HEK293 (cell line): ENCODE data around the gene EGFR.

Source experiments
- CTCF ChIA-PET: fragments of 350-600 bp; formaldehyde crosslinking; extraction: SDS; loops from one replicate; lab custom pipeline; 2021; ENCODE audit warnings: antibody characterized with exemption; lab: Yijun Ruan, JAX
- POLR2A ChIA-PET: fragments of 300-600 bp; formaldehyde crosslinking; extraction: SDS; loops from one replicate; lab custom pipeline; 2020; ENCODE audit warnings: antibody characterized with exemption, inconsistent platforms; lab: Yijun Ruan, JAX
- H3K27ac ChIP-seq: fragments of 200-500 bp; sonication (Bioruptor generic); 2 replicates; pipeline ENCODE4 v1.5.1; 2014; ENCODE audit warnings: low read depth, low read length, control low read depth, inconsistent platforms; ENCODE audit errors: extremely low read depth
- H3K36me3 ChIP-seq, 2 experiments: fragments of 200-500 bp in 1 of 2; sonication (Bioruptor generic) in 1 of 2; 1 replicate in 1 of 2; 2 replicates in 1 of 2; pipeline ENCODE4 v1.5.1; 2014 to 2017; ENCODE audit warnings: inconsistent platforms in 2 of 2, low read length in 2 of 2; ENCODE audit not compliant: control insufficient read depth in 2 of 2, insufficient read depth in 1 of 2
- H3K4me1 ChIP-seq: fragments of 200-500 bp; sonication (Bioruptor generic); 2 replicates; pipeline ENCODE4 v1.5.1; 2014; ENCODE audit warnings: mild to moderate bottlenecking, low read length, inconsistent platforms; ENCODE audit not compliant: control insufficient read depth, insufficient read depth
- H3K4me3 ChIP-seq: 2 replicates; pipeline ENCODE4 v1.5.1; 2011; ENCODE audit warnings: low read depth, mild to moderate bottlenecking, control low read depth, low read length, moderate library complexity
- H3K9me3 ChIP-seq: fragments of 200-500 bp; sonication (Bioruptor generic); 2 replicates; pipeline ENCODE4 v1.5.1; 2014; ENCODE audit warnings: low read depth, low read length, inconsistent platforms; ENCODE audit not compliant: control insufficient read depth, insufficient read depth
- EGR2 ChIP-seq: fragments of 450-650 bp; formaldehyde crosslinking; IDR thresholded peaks from 2 replicates; pipeline ENCODE4 v1.5.1; 2016; ENCODE audit warnings: low read depth, missing biosample characterization, missing genetic modification characterization
- GLIS1 ChIP-seq: fragments of 450-650 bp; formaldehyde crosslinking; IDR thresholded peaks from 2 replicates; pipeline ENCODE4 v1.5.1; 2016; ENCODE audit warnings: missing biosample characterization, missing genetic modification characterization
- HOXD13 ChIP-seq: sonication (generic); formaldehyde crosslinking; IDR thresholded peaks from 2 replicates; pipeline ENCODE4 v1.8.0; 2022; ENCODE audit warnings: missing genetic modification reagents, borderline replicate concordance
- MZF1 ChIP-seq: fragments of 450-650 bp; formaldehyde crosslinking; IDR thresholded peaks from 2 replicates; pipeline ENCODE4 v1.5.1; 2017; ENCODE audit warnings: missing biosample characterization, missing genetic modification characterization, borderline replicate concordance
- OSR2 ChIP-seq: fragments of 450-650 bp; formaldehyde crosslinking; IDR thresholded peaks from 2 replicates; pipeline ENCODE4 v1.5.1; 2016; ENCODE audit warnings: missing biosample characterization, missing genetic modification characterization
- PRDM1 ChIP-seq: fragments of 450-650 bp; formaldehyde crosslinking; IDR thresholded peaks from 2 replicates; pipeline ENCODE4; 2016; ENCODE audit warnings: missing biosample characterization, missing genetic modification characterization
- WT1 ChIP-seq: fragments of 450-650 bp; formaldehyde crosslinking; IDR thresholded peaks from 2 replicates; pipeline ENCODE4 v1.5.1; 2016; ENCODE audit warnings: missing biosample characterization, missing genetic modification characterization
- ZBTB6 ChIP-seq: fragments of 450-650 bp; formaldehyde crosslinking; IDR thresholded peaks from 2 replicates; pipeline ENCODE4 v1.5.1; 2017; ENCODE audit warnings: missing biosample characterization, missing genetic modification characterization
- ZBTB7A ChIP-seq: fragments of 450-650 bp; formaldehyde crosslinking; IDR thresholded peaks from 2 replicates; pipeline ENCODE4 v1.5.1; 2016; ENCODE audit warnings: low read depth, missing biosample characterization, missing genetic modification characterization
- ZFHX2 ChIP-seq: fragments of 450-650 bp; formaldehyde crosslinking; conservative IDR thresholded peaks from 2 replicates; pipeline ENCODE4 v1.5.1; 2016; ENCODE audit warnings: missing biosample characterization, missing genetic modification characterization
- ZIC2 ChIP-seq: fragments of 450-650 bp; formaldehyde crosslinking; IDR thresholded peaks from 2 replicates; pipeline ENCODE4 v1.5.1; 2016; ENCODE audit warnings: missing biosample characterization, missing genetic modification characterization
- ZNF133 ChIP-seq: fragments of 450-650 bp; formaldehyde crosslinking; IDR thresholded peaks from 2 replicates; pipeline ENCODE4 v1.5.1; 2016; ENCODE audit warnings: missing biosample characterization, missing genetic modification characterization
- ZNF140 ChIP-seq: fragments of 450-650 bp; formaldehyde crosslinking; IDR thresholded peaks from 2 replicates; pipeline ENCODE4 v1.5.1; 2016; ENCODE audit warnings: missing biosample characterization, missing genetic modification characterization
- ZNF280C ChIP-seq: fragments of 450-650 bp; formaldehyde crosslinking; IDR thresholded peaks from 2 replicates; pipeline ENCODE4 v1.5.1; 2016; ENCODE audit warnings: missing biosample characterization, missing genetic modification characterization
- ZNF302 ChIP-seq: fragments of 450-650 bp; formaldehyde crosslinking; IDR thresholded peaks from 2 replicates; pipeline ENCODE4 v1.5.1; 2016; ENCODE audit warnings: missing biosample characterization, missing genetic modification characterization, low read depth
- ZNF548 ChIP-seq: fragments of 450-650 bp; formaldehyde crosslinking; IDR thresholded peaks from 2 replicates; pipeline ENCODE4 v1.5.1; 2016; ENCODE audit warnings: missing biosample characterization, missing genetic modification characterization
- ZNF555 ChIP-seq: fragments of 450-650 bp; formaldehyde crosslinking; conservative IDR thresholded peaks from 2 replicates; pipeline ENCODE4 v1.5.1; 2017; ENCODE audit warnings: missing biosample characterization, mild to moderate bottlenecking, missing genetic modification characterization, inconsistent platforms
- ZNF560 ChIP-seq: fragments of 450-650 bp; formaldehyde crosslinking; IDR thresholded peaks from 2 replicates; pipeline ENCODE4 v1.5.1; 2017; ENCODE audit warnings: missing biosample characterization, missing genetic modification characterization, borderline replicate concordance
- ZNF596 ChIP-seq: fragments of 450-650 bp; IDR thresholded peaks from 2 replicates; pipeline ENCODE4 v1.5.0; 2018; ENCODE audit warnings: missing biosample characterization, mild to moderate bottlenecking, missing genetic modification characterization, moderate library complexity
- ZNF626 ChIP-seq: fragments of 450-650 bp; sonication (Bioruptor Pico); formaldehyde crosslinking; IDR thresholded peaks from 2 replicates; pipeline ENCODE4 v1.5.1; 2018; ENCODE audit warnings: missing biosample characterization, missing genetic modification characterization, inconsistent platforms
- ZNF660 ChIP-seq: fragments of 450-650 bp; IDR thresholded peaks from 2 replicates; pipeline ENCODE4 v1.5.1; 2018; ENCODE audit warnings: missing biosample characterization, mild to moderate bottlenecking, missing genetic modification characterization
- ZNF837 ChIP-seq: fragments of 450-650 bp; formaldehyde crosslinking; IDR thresholded peaks from 2 replicates; pipeline ENCODE4 v1.5.1; 2016; ENCODE audit warnings: missing biosample characterization, missing genetic modification characterization
- TF ChIP-seq, protein P1 (sequence below): fragments of 450-650 bp; formaldehyde crosslinking; IDR thresholded peaks from 2 replicates; pipeline ENCODE4 v1.5.1; 2017; ENCODE audit warnings: missing biosample characterization, missing genetic modification characterization
- TF ChIP-seq, protein P2 (sequence below): fragments of 450-650 bp; formaldehyde crosslinking; IDR thresholded peaks from 2 replicates; pipeline ENCODE4 v1.5.1; 2016; ENCODE audit warnings: missing biosample characterization, missing genetic modification characterization

The EGFR gene

GRCh38 chr7:55124989-55125875 lies 106.4 kb downstream of the EGFR start:
- CTCF ChIA-PET, result interaction anchor here (0.7 to 2.0 kb wide), 3 partner anchors 20 to 131 kb away, joined by 3 to 10 read pairs (median 3); no protein-coding TSS in a partner anchor
- peaks cover 37% of the 10 kb centered on the region for H3K4me1 ChIP-seq

DNA sequence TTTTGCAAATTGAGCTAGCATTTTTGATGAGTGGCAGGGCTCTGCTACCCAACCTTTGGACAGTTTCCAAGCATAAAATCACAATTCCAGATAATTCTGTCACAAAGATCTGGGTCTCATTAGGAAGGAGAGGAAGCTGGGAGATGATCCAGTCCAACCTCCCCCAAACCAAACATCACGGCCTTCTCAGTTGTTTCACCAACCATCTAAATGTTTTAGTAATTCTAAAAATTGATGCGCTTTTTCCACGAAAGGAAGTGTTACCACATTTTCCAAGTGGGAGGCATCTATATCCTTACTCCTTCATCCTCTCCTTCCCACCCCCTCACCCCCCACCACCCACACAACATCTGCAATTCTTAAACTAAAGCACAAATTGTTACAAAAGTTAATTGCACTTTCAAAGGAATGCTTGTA lies 108.3 kb downstream of the EGFR start:
- peak overlapping the region; percentile 88 for H3K27ac ChIP-seq
- CTCF ChIA-PET, result no interaction called here
- no peaks in the 10 kb centered on the region for H3K9me3 ChIP-seq
- POLR2A ChIA-PET, result no interaction called here
- no peak overlapping the region for H3K4me3 ChIP-seq
- no peaks in the 10 kb centered on the region for H3K36me3 ChIP-seq
- peak; percentile 83 for TF ChIP-seq ZFHX2
- TF ChIP-seq OSR2 (tag by site-specific recombination), result no peak
- TF ChIP-seq ZNF555 (tag by site-specific recombination), result no peak
- no peak for TF ChIP-seq PRDM1 (tag by site-specific recombination)
- TF ChIP-seq ZNF133 (tag by site-specific recombination), result no peak
- TF ChIP-seq ZNF560 (tag by site-specific recombination), result no peak
- TF ChIP-seq ZNF140 (tag by site-specific recombination), result no peak
- TF ChIP-seq ZNF660 (tag by site-specific recombination), result no peak
- TF ChIP-seq EGR2 (tag by site-specific recombination), result peak; percentile 74; the same call in 1 of the 2 replicates
- no peak for TF ChIP-seq ZBTB7A
- no peak for TF ChIP-seq ZNF302
- no peak for TF ChIP-seq ZNF596 (tag by site-specific recombination)
- H3K4me1 ChIP-seq, result peaks cover 38% of the 10 kb centered on the region

More at GRCh38 chr7:55124989-55125875, 106.4 kb downstream of the EGFR start:
- no peak overlapping the region; the same call in 1 of the 2 replicates for H3K27ac ChIP-seq
- POLR2A ChIA-PET, result no interaction called here
- H3K9me3 ChIP-seq, result no peaks in the 10 kb centered on the region
- no peak overlapping the region for H3K4me3 ChIP-seq
- TF ChIP-seq ZIC2 (tag by site-specific recombination) (0 out of 2 replicates have a peak, but pooled peaks have one; percentile 25), MZF1 (tag by site-specific recombination) (no peak)
- no peaks in the 10 kb centered on the region for H3K36me3 ChIP-seq

DNA sequence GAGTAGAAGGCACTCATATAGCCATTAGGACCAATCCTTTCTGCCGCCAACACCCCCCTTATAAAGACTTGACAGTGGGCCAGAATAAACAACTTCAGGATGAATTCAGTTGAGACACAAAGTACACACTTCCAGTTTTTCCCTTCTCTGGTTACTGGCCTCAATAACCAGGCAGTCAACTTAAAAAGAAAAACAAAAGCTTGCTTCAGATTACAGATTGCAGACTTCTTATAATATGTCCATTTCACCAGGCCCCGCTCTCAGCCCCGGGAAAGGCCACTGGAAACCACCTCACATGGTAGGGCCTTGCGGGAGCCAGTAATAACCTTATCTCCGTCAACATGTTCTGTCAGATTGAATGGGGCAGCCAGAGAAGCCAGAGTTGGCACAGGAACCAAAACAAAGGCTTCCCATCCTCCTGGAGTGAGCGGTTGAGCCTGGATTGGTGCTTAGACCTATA lies 108.8 kb downstream of the EGFR start:
- H3K4me1 ChIP-seq, result peaks cover 38% of the 10 kb centered on the region
- CTCF ChIA-PET, result no interaction called here
- no peaks in the 10 kb centered on the region for H3K9me3 ChIP-seq
- POLR2A ChIA-PET, result no interaction called here
- no peak overlapping the region for H3K4me3 ChIP-seq
- peak overlapping the region; percentile 88 for H3K27ac ChIP-seq
- H3K36me3 ChIP-seq, result no peaks in the 10 kb centered on the region
- TF ChIP-seq ZNF548 (tag by site-specific recombination), result no peak
- TF ChIP-seq GLIS1 (tag by site-specific recombination), result peak; percentile 44
- TF ChIP-seq ZNF626 (tag by site-specific recombination), result no peak
- TF ChIP-seq ZNF140 (tag by site-specific recombination), result no peak
- no peak for TF ChIP-seq ZNF280C (tag by site-specific recombination)
- peak; percentile 91 for TF ChIP-seq OSR2 (tag by site-specific recombination)
- TF ChIP-seq, protein P1, sequence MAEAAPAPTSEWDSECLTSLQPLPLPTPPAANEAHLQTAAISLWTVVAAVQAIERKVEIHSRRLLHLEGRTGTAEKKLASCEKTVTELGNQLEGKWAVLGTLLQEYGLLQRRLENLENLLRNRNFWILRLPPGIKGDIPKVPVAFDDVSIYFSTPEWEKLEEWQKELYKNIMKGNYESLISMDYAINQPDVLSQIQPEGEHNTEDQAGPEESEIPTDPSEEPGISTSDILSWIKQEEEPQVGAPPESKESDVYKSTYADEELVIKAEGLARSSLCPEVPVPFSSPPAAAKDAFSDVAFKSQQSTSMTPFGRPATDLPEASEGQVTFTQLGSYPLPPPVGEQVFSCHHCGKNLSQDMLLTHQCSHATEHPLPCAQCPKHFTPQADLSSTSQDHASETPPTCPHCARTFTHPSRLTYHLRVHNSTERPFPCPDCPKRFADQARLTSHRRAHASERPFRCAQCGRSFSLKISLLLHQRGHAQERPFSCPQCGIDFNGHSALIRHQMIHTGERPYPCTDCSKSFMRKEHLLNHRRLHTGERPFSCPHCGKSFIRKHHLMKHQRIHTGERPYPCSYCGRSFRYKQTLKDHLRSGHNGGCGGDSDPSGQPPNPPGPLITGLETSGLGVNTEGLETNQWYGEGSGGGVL (tag by site-specific recombination), result no peak
- TF ChIP-seq HOXD13, result no peak
- TF ChIP-seq, protein P2, sequence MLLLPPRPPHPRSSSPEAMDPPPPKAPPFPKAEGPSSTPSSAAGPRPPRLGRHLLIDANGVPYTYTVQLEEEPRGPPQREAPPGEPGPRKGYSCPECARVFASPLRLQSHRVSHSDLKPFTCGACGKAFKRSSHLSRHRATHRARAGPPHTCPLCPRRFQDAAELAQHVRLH (tag by site-specific recombination), result no peak
- TF ChIP-seq WT1, result peak; percentile 70
- no peak for TF ChIP-seq ZBTB6
- no peak for TF ChIP-seq ZNF837 (tag by site-specific recombination)
